PC-9 (cell line): ENCODE data around the gene KIF26B.

Experiments
- CTCF ChIP-seq: fragments of 200-600 bp; sonication (generic); conservative IDR thresholded peaks from 2 replicates; pipeline ENCODE4 v1.6.1; 2017; ENCODE audit warnings: mixed run types, antibody characterized with exemption, mild to moderate bottlenecking, moderate library complexity
- EZH2 ChIP-seq: fragments of 200-600 bp; sonication (generic); IDR thresholded peaks from 2 replicates; pipeline ENCODE4 v1.8.0; 2017; ENCODE audit warnings: antibody characterized with exemption, low read depth

GRCh38 chr1:245589316-245589715 lies 434.5 kb downstream of the KIF26B start:
- TF ChIP-seq CTCF (no peak), EZH2 (no peak)
